ENCODE data around the gene UBE2Z.
A peak's percentile ranks its signal among the peaks of the same experiment; 100 is the strongest.

DNA sequence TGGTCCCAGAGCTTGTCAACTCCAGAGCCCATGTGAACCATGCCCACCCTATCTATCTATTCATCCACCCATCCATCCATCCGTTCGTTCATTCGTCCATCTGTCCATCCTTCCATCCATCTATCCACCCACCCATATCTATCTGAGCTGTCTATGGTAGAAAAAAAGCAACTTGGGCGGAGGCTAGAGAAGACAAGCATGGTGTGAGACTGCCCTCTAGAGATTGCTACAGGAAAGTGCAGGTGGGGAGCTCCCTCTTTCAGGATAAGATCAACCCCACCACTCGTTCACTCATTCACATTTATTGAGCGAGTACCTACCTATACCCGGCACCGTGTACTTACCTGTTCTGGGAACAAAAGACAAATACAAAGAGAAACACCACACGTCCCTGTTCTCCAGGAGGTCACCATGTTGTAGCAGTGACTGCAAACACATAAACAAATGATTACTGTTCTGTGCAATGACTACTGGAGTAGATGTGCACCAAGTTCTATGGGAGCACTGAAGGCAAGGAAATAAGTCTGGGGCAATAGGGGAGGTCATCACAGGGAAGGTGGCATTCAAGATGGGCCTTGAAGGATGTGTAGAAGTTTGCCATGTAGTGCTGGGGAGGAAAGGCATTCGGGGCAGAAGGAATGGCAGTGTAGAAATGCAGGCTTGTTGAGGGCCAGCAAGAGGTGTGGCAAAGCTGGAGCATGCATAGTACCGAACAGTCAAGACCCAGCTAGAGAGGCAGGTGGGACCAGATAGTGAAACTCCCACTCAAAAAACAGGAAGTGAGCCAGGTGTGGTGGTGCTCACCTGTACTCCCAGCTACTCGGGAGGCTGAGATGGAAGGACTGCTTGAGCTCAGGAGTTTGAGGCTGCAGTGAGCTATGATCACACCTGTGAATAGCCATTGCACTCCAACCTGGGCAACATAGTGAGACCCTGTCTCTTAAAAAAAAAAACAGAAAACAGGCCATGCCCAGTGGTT lies 29.0 kb upstream of the UBE2Z start:
- TF ChIP-seq, protein P1, sequence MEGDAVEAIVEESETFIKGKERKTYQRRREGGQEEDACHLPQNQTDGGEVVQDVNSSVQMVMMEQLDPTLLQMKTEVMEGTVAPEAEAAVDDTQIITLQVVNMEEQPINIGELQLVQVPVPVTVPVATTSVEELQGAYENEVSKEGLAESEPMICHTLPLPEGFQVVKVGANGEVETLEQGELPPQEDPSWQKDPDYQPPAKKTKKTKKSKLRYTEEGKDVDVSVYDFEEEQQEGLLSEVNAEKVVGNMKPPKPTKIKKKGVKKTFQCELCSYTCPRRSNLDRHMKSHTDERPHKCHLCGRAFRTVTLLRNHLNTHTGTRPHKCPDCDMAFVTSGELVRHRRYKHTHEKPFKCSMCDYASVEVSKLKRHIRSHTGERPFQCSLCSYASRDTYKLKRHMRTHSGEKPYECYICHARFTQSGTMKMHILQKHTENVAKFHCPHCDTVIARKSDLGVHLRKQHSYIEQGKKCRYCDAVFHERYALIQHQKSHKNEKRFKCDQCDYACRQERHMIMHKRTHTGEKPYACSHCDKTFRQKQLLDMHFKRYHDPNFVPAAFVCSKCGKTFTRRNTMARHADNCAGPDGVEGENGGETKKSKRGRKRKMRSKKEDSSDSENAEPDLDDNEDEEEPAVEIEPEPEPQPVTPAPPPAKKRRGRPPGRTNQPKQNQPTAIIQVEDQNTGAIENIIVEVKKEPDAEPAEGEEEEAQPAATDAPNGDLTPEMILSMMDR (IDR thresholded peaks at IDR 0.05): peak; percentile 99
- TF ChIP-seq SIN3A (IDR thresholded peaks at IDR 0.05; ENCODE audit: borderline replicate concordance, insufficient read depth, low read depth, low read length) (no peak), POLR2AphosphoS5 (IDR thresholded peaks at IDR 0.05; ENCODE audit: low read depth, low read length) (no peak)
